OCI-M1 (cell line): Measurements from ENCODE around the gene CYP46A1.

Experiments
- DNase-seq: peaks from one replicate; lab custom pipeline; 2025; lab: John Stamatoyannopoulos, UW

Gene CYP46A1

GRCh38 chr14:99745307-99745951 is 61.3 kb downstream of the CYP46A1 start:
- DNase-seq, result no peak

- no peak for DNase-seq
These were observed 63.1 kb downstream of the CYP46A1 start for GRCh38 chr14:99747167-99747566.

- no peak for DNase-seq
These were observed 63.7 kb downstream of the CYP46A1 start for GRCh38 chr14:99747582-99748330.

- DNase-seq, result no peak
These were observed 64.4 kb downstream of the CYP46A1 start for GRCh38 chr14:99748529-99748928.

- no peak for DNase-seq
These were observed 65.0 kb downstream of the CYP46A1 start for GRCh38 chr14:99749142-99749541.

- no peak for DNase-seq
These were observed 65.9 kb downstream of the CYP46A1 start for GRCh38 chr14:99749763-99750715.

- DNase-seq, result no peak
These were observed 66.8 kb downstream of the CYP46A1 start for GRCh38 chr14:99750746-99751450.

- no peak for DNase-seq
These were observed 67.7 kb downstream of the CYP46A1 start for GRCh38 chr14:99751539-99752485.

GRCh38 chr14:99752486-99753121 is 68.5 kb downstream of the CYP46A1 start:
- no peak for DNase-seq

- DNase-seq, result no peak
These were observed 69.4 kb downstream of the CYP46A1 start for GRCh38 chr14:99753225-99754140.

GRCh38 chr14:99754141-99755067 is 70.3 kb downstream of the CYP46A1 start:
- DNase-seq, result no peak

GRCh38 chr14:99755068-99755405 is 70.9 kb downstream of the CYP46A1 start:
- DNase-seq, result no peak

- DNase-seq, result no peak
These were observed 71.8 kb downstream of the CYP46A1 start for GRCh38 chr14:99755629-99756603.

- no peak for DNase-seq
These were observed 72.7 kb downstream of the CYP46A1 start for GRCh38 chr14:99756796-99757195.

GRCh38 chr14:99757331-99758070 is 73.4 kb downstream of the CYP46A1 start:
- DNase-seq, result no peak

- no peak for DNase-seq
These were observed 74.2 kb downstream of the CYP46A1 start for GRCh38 chr14:99758121-99758821.
